ENCODE results near the gene USP10. TPM values are rescaled to one million over a fixed set of nuclear protein-coding genes. Genes with fewer than 3 reads are reported as not detected.

The USP10 gene
- total RNA-seq, 2 experiments from 2014 or later: 99.3 to 106 TPM

- DNase-seq (no peak), ATAC-seq (ENCODE audit: poor library complexity) (no peak)
- Histone ChIP-seq H3K27ac (ENCODE audit: low read depth in 1 of 2, low read length in 2 of 2) (no peak overlapping the region), H3K9me3 (ENCODE audit: control insufficient read depth in 1 of 2, insufficient read depth in 1 of 2, low read length in 2 of 2) (no peaks in the 10 kb centered on the region), H3K36me3 (ENCODE audit: insufficient read depth, low read length) (no peaks in the 10 kb centered on the region), H3K4me3 (ENCODE audit: low read length) (no peak overlapping the region), H3K4me1 (ENCODE audit: insufficient read depth, low read length) (no peaks in the 10 kb centered on the region), H3K27me3 (ENCODE audit: control insufficient read depth in 1 of 2, insufficient read depth in 2 of 2, low read length in 2 of 2) (peaks cover 0 to 8% of the 10 kb centered on the region in 2 experiments)
- ChIA-PET POLR2A (no interaction called here), CTCF (no interaction called here)
- no peak overlapping the region for H3K4me3 Mint-ChIP-seq
- intact Hi-C loops (cut with DNase I, micrococcal nuclease): no loop called here
- no peaks in the 10 kb centered on the region for H3K4me1 Mint-ChIP-seq (ENCODE audit: low read depth)
- no peaks in the 10 kb centered on the region for H3K9me3 Mint-ChIP-seq
- H3K36me3 Mint-ChIP-seq (ENCODE audit: low read depth): no peaks in the 10 kb centered on the region
- no peak for TF ChIP-seq CTCF (IDR thresholded peaks at IDR 0.05)
- peaks cover 17% of the 10 kb centered on the region for H3K27me3 Mint-ChIP-seq
- H3K27ac Mint-ChIP-seq: no peak overlapping the region
Measured at GRCh38 chr16:84827897-84828296, 128.1 kb downstream of the USP10 start.

GRCh38 chr16:84828322-84828721 is 128.5 kb downstream of the USP10 start:
- ATAC-seq (ENCODE audit: poor library complexity) (no peak), DNase-seq (no peak)
- Mint-ChIP-seq H3K9me3 (no peaks in the 10 kb centered on the region), H3K36me3 (ENCODE audit: low read depth) (no peaks in the 10 kb centered on the region), H3K27ac (no peak overlapping the region), H3K4me3 (no peak overlapping the region), H3K4me1 (ENCODE audit: low read depth) (no peaks in the 10 kb centered on the region), H3K27me3 (peaks cover 13% of the 10 kb centered on the region)
- POLR2A ChIA-PET: no interaction called here
- Histone ChIP-seq H3K36me3 (ENCODE audit: insufficient read depth, low read length) (no peaks in the 10 kb centered on the region), H3K4me3 (ENCODE audit: low read length) (no peak overlapping the region), H3K4me1 (ENCODE audit: insufficient read depth, low read length) (no peaks in the 10 kb centered on the region), H3K27me3 (ENCODE audit: control insufficient read depth in 1 of 2, insufficient read depth in 2 of 2, low read length in 2 of 2) (peaks cover 0 to 8% of the 10 kb centered on the region in 2 experiments), H3K27ac (ENCODE audit: low read depth in 1 of 2, low read length in 2 of 2) (no peak overlapping the region), H3K9me3 (ENCODE audit: control insufficient read depth in 1 of 2, insufficient read depth in 1 of 2, low read length in 2 of 2) (no peaks in the 10 kb centered on the region)
- intact Hi-C loops (cut with DNase I, micrococcal nuclease): no loop called here
- TF ChIP-seq CTCF (IDR thresholded peaks at IDR 0.05): no peak
- CTCF ChIA-PET: no interaction called here

Other genes with a start within 250 kb of the USP10 start
- 1 to 10 TPM; 1.9 to 3.7 TPM for gene MEAK7, start 195.3 kb upstream of the USP10 start, total RNA-seq
- gene COTL1, start 81.9 kb upstream of the USP10 start, total RNA-seq: 100 to 1,000 TPM; 179 to 181 TPM
- gene KLHL36, start 51.5 kb upstream of the USP10 start, total RNA-seq: 10 to 100 TPM; 76.6 to 78.6 TPM
- gene CRISPLD2, start 120.0 kb downstream of the USP10 start, total RNA-seq: 1 to 10 TPM; 2.0 to 2.6 TPM